ENCODE results near the gene GAS2L2. TPM values are rescaled to one million over a fixed set of nuclear protein-coding genes. Genes with fewer than 3 reads are reported as not detected.

The GAS2L2 gene
- total RNA-seq, 1 experiment from 2014 or later: 0.15 TPM

DNA sequence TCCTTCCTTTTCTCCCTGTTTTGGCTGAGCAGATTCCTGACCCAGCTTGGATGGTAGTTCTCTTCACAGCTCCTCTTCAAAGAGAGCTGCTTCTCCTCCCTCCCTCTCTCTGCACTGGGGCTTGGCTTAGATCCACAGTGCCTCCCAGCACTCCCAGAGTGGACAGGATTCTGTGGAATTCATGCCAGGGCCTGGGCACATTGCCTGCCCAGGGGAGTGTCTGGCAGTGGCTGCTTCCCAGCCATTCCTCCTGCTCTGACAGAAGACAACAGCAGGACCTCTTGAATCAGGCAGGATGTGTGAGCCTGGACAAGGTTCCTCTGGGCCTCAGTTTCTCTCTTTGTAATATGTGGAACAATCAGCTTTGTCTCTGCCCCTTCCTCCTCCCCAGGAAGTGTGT is 46.9 kb upstream of the GAS2L2 start (continued):
- TF ChIP-seq, protein P1, sequence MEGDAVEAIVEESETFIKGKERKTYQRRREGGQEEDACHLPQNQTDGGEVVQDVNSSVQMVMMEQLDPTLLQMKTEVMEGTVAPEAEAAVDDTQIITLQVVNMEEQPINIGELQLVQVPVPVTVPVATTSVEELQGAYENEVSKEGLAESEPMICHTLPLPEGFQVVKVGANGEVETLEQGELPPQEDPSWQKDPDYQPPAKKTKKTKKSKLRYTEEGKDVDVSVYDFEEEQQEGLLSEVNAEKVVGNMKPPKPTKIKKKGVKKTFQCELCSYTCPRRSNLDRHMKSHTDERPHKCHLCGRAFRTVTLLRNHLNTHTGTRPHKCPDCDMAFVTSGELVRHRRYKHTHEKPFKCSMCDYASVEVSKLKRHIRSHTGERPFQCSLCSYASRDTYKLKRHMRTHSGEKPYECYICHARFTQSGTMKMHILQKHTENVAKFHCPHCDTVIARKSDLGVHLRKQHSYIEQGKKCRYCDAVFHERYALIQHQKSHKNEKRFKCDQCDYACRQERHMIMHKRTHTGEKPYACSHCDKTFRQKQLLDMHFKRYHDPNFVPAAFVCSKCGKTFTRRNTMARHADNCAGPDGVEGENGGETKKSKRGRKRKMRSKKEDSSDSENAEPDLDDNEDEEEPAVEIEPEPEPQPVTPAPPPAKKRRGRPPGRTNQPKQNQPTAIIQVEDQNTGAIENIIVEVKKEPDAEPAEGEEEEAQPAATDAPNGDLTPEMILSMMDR (IDR thresholded peaks at IDR 0.05): no peak
- TF ChIP-seq ZNF671 (CRISPR knock-in tag; IDR thresholded peaks at IDR 0.05) (no peak), TEAD4 (CRISPR knock-in tag; IDR thresholded peaks at IDR 0.05) (no peak), SMAD4 (CRISPR knock-in tag; IDR thresholded peaks at IDR 0.05) (no peak)
- TF ChIP-seq, protein P2, sequence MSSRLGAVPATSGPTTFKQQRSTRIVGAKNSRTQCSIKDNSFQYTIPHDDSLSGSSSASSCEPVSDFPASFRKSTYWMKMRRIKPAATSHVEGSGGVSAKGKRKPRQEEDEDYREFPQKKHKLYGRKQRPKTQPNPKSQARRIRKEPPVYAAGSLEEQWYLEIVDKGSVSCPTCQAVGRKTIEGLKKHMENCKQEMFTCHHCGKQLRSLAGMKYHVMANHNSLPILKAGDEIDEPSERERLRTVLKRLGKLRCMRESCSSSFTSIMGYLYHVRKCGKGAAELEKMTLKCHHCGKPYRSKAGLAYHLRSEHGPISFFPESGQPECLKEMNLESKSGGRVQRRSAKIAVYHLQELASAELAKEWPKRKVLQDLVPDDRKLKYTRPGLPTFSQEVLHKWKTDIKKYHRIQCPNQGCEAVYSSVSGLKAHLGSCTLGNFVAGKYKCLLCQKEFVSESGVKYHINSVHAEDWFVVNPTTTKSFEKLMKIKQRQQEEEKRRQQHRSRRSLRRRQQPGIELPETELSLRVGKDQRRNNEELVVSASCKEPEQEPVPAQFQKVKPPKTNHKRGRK (CRISPR knock-in tag; IDR thresholded peaks at IDR 0.05; ENCODE audit: borderline replicate concordance): no peak

GRCh38 chr17:35797918-35798317 is 44.9 kb upstream of the GAS2L2 start:
- DNase-seq (ENCODE audit: low spot score) (no peak), ATAC-seq (no peak)
- peaks cover 67% of the 10 kb centered on the region for H3K27me3 Mint-ChIP-seq (ENCODE audit: low read depth)
- CTCF ChIA-PET: interaction anchor here (4.0 to 6.3 kb wide), 2 partner anchors 11 to 34 kb away, joined by 16 to 53 read pairs; partner anchors contain the start of gene TAF15
- peaks cover 10% of the 10 kb centered on the region for H3K4me1 Mint-ChIP-seq
- H3K27ac Mint-ChIP-seq: no peak overlapping the region
- no peaks in the 10 kb centered on the region for H3K9me3 Mint-ChIP-seq
- no peak overlapping the region for H3K4me3 Mint-ChIP-seq
- POLR2A ChIA-PET: no interaction called here
- TF ChIP-seq NR2C2 (CRISPR knock-in tag; IDR thresholded peaks at IDR 0.05) (no peak), ARID4B (CRISPR knock-in tag; IDR thresholded peaks at IDR 0.05; ENCODE audit: borderline replicate concordance) (no peak), ZNF416 (CRISPR knock-in tag; IDR thresholded peaks at IDR 0.05) (no peak), GABPB1 (CRISPR knock-in tag; IDR thresholded peaks at IDR 0.05) (no peak), GRHL2 (CRISPR knock-in tag; IDR thresholded peaks at IDR 0.05; ENCODE audit: insufficient replicate concordance, severe bottlenecking) (no peak), KAT7 (CRISPR knock-in tag; IDR thresholded peaks at IDR 0.05; ENCODE audit: borderline replicate concordance) (no peak), MXD4 (CRISPR knock-in tag; IDR thresholded peaks at IDR 0.05; ENCODE audit: borderline replicate concordance) (no peak), FOXK1 (CRISPR knock-in tag; IDR thresholded peaks at IDR 0.05) (no peak), ZNF138 (CRISPR knock-in tag; conservative IDR thresholded peaks at IDR 0.05) (no peak), OVOL2 (CRISPR knock-in tag; IDR thresholded peaks at IDR 0.05; ENCODE audit: borderline replicate concordance) (no peak), FOXP4 (CRISPR knock-in tag; IDR thresholded peaks at IDR 0.05) (no peak), HMGXB4 (CRISPR knock-in tag; IDR thresholded peaks at IDR 0.05) (no peak), RORB (CRISPR knock-in tag; IDR thresholded peaks at IDR 0.05) (no peak), ELF4 (CRISPR knock-in tag; IDR thresholded peaks at IDR 0.05; ENCODE audit: low read depth) (no peak), IRF1 (CRISPR knock-in tag; IDR thresholded peaks at IDR 0.05) (no peak)
- TF ChIP-seq, protein P3, sequence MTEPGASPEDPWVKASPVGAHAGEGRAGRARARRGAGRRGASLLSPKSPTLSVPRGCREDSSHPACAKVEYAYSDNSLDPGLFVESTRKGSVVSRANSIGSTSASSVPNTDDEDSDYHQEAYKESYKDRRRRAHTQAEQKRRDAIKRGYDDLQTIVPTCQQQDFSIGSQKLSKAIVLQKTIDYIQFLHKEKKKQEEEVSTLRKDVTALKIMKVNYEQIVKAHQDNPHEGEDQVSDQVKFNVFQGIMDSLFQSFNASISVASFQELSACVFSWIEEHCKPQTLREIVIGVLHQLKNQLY (CRISPR knock-in tag; IDR thresholded peaks at IDR 0.05): no peak
- TF ChIP-seq, protein P2 (CRISPR knock-in tag; IDR thresholded peaks at IDR 0.05; ENCODE audit: borderline replicate concordance): no peak
- H3K36me3 Mint-ChIP-seq: no peaks in the 10 kb centered on the region
